CD14-positive monocyte (primary cell): ENCODE measurements around the gene IZUMO1. TPM values are rescaled to one million over a fixed set of nuclear protein-coding genes. Genes with fewer than 3 reads are reported as not detected.

ENCODE experiments used
- DNase-seq, 3 donors: peaks; one replicate each; pipeline ENCODE4 v3.0.0-alpha.2; 2011 to 2022
- H2AFZ ChIP-seq: 2 replicates; pipeline ENCODE4 v1.6.0; 2012; ENCODE audit warnings: mild to moderate bottlenecking, low read depth, low read length, inconsistent platforms; ENCODE audit not compliant: insufficient read depth, poor library complexity, severe bottlenecking
- H3K27ac ChIP-seq, 2 donors: 1 replicate in 1 of 2; 2 replicates in 1 of 2; pipeline ENCODE4 v1.5.1; 2012 to 2013; ENCODE audit warnings: low read length in 2 of 2, control low read depth in 1 of 2, inconsistent platforms in 1 of 2, low read depth in 1 of 2, mild to moderate bottlenecking in 1 of 2
- H3K27me3 ChIP-seq, 2 donors: one replicate each; pipeline versions ENCODE4 v1.6.0 to v1.6.1; 2011 to 2013; ENCODE audit warnings: low read length in 2 of 2; ENCODE audit not compliant: control insufficient read depth in 2 of 2, insufficient read depth in 2 of 2
- H3K36me3 ChIP-seq, 2 donors: replicated peaks in 1 of 2; 1 replicate in 1 of 2; 2 replicates in 1 of 2; pipeline versions ENCODE4 v1.5.1 to v1.6.1; 2012 to 2013; ENCODE audit warnings: low read length in 2 of 2, control low read depth in 1 of 2, inconsistent platforms in 1 of 2, mild to moderate bottlenecking in 1 of 2; ENCODE audit not compliant: insufficient read depth in 2 of 2, control insufficient read depth in 1 of 2
- H3K4me1 ChIP-seq, 2 donors: 1 replicate in 1 of 2; 2 replicates in 1 of 2; pipeline versions ENCODE4 v1.5.1 to v1.6.1; 2012 to 2013; ENCODE audit warnings: low read length in 2 of 2, control low read depth in 1 of 2, inconsistent platforms in 1 of 2, mild to moderate bottlenecking in 1 of 2, moderate library complexity in 1 of 2; ENCODE audit not compliant: insufficient read depth in 2 of 2, control insufficient read depth in 1 of 2
- H3K4me2 ChIP-seq: replicated peaks from 2 replicates; pipeline ENCODE3; 2012; ENCODE audit warnings: low read length, moderate library complexity, mild to moderate bottlenecking; ENCODE audit not compliant: poor library complexity, severe bottlenecking; ENCODE audit errors: extremely low read depth
- H3K4me3 ChIP-seq, 3 experiments: fragments of 200-600 bp in 1 of 3; sonication (generic) in 1 of 3; replicated peaks in 1 of 3; 1 replicate in 2 of 3; 2 replicates in 1 of 3; pipeline ENCODE4 v1.5.1; 2011 to 2013; ENCODE audit warnings: low read length in 3 of 3, mild to moderate bottlenecking in 3 of 3, control low read depth in 2 of 3, low read depth in 2 of 3, inconsistent platforms in 1 of 3, moderate library complexity in 1 of 3
- H3K79me2 ChIP-seq: 2 replicates; pipeline ENCODE4 v1.6.0; 2012; ENCODE audit warnings: mild to moderate bottlenecking, control low read depth, inconsistent platforms, low read length, moderate library complexity; ENCODE audit not compliant: insufficient read depth
- H3K9ac ChIP-seq: 2 replicates; pipeline ENCODE4 v1.6.0; 2017; ENCODE audit warnings: low read length, mild to moderate bottlenecking; ENCODE audit not compliant: insufficient read depth, poor library complexity, severe bottlenecking
- H3K9me3 ChIP-seq, 2 donors: replicated peaks in 1 of 2; 1 replicate in 1 of 2; 2 replicates in 1 of 2; pipeline versions ENCODE4 v1.5.1 to v1.6.1; 2012 to 2013; ENCODE audit warnings: low read length in 2 of 2, control low read depth in 1 of 2; ENCODE audit not compliant: control insufficient read depth in 1 of 2, insufficient read depth in 1 of 2
- H4K20me1 ChIP-seq: 2 replicates; pipeline ENCODE4 v1.6.0; 2012; ENCODE audit warnings: mild to moderate bottlenecking, low read length, control low read depth, moderate library complexity; ENCODE audit not compliant: insufficient read depth
- H3K27ac Mint-ChIP-seq, 7 donors: one replicate each; pipeline ENCODE4 v1.8.0; 2020; ENCODE audit warnings: mild to moderate bottlenecking in 7 of 7, mixed read lengths in 7 of 7, moderate library complexity in 6 of 7, inconsistent platforms in 2 of 7
- H3K27me3 Mint-ChIP-seq, 3 donors: one replicate each; pipeline ENCODE4 v1.8.0; 2021 to 2022; ENCODE audit warnings: low read depth in 3 of 3, mild to moderate bottlenecking in 3 of 3, mixed read lengths in 3 of 3, moderate library complexity in 3 of 3, inconsistent platforms in 1 of 3
- H3K36me3 Mint-ChIP-seq, 2 donors: one replicate each; pipeline ENCODE4 v1.8.0; 2020; ENCODE audit warnings: mixed read lengths in 2 of 2, inconsistent platforms in 1 of 2, mild to moderate bottlenecking in 1 of 2
- H3K4me1 Mint-ChIP-seq: one replicate; pipeline ENCODE4 v1.8.0; 2020; ENCODE audit warnings: mild to moderate bottlenecking, mixed read lengths
- H3K4me3 Mint-ChIP-seq, 2 donors: one replicate each; pipeline ENCODE4 v1.8.0; 2020; ENCODE audit warnings: mild to moderate bottlenecking in 2 of 2, mixed read lengths in 2 of 2, moderate library complexity in 1 of 2
- H3K9me3 Mint-ChIP-seq, 7 donors: one replicate each; pipeline ENCODE4 v1.8.0; 2020 to 2022; ENCODE audit warnings: mixed read lengths in 7 of 7, mild to moderate bottlenecking in 6 of 7, moderate library complexity in 6 of 7, inconsistent platforms in 2 of 7
- CTCF ChIP-seq: fragments of 200-600 bp; IDR thresholded peaks from one replicate; pipeline ENCODE4 v1.8.0; 2022; ENCODE audit warnings: antibody characterized with exemption, mild to moderate bottlenecking
- whole genome bisulfite sequencing: methylation state at CpG from one replicate; pipeline ENCODE4 v1.1.5; 2013; ENCODE audit warnings: missing lambda C conversion rate; ENCODE audit not compliant: insufficient coverage; 5-methylcytosine and 5-hydroxymethylcytosine counted together
- intact Hi-C, 2 donors: fragments of 100-400 bp; cut with micrococcal nuclease; formaldehyde crosslinking; loops; one replicate each; pipeline versions ENCODE4 v1.15.0 to v1.15.1; 2023
- polyA plus RNA-seq, 3 donors: library from polyadenylated mRNA; depleted of rRNA in 1 of 3; unstranded in 2 of 3; stranded (reverse) in 1 of 3; fragments of 300-500 nt in 2 of 3; fragments of >200 nt in 1 of 3; fragmentation: Illumina TruSeq in 2 of 3; gene quantifications; 1 replicate in 2 of 3; 2 replicates in 1 of 3; pipeline ENCODE4 v1.2.3, GENCODE V29; 2012 to 2021

Gene IZUMO1
- polyA plus RNA-seq, 3 donors: not detected

GRCh38 chr19:48760504-48761205 is 13.9 kb upstream of the IZUMO1 start:
- H3K79me2 ChIP-seq: no peaks in the 10 kb centered on the region
- Mint-ChIP-seq H3K4me3 (peak overlapping the region in 1 of 2 donors; percentile 87), H3K36me3 (no peaks in the 10 kb centered on the region), H3K4me1 (peaks cover 11% of the 10 kb centered on the region), H3K27me3 (peaks cover 34 to 54% (median 48%) of the 10 kb centered on the region in 3 donors), H3K9me3 (peaks cover 0 to 2% (median 0%) of the 10 kb centered on the region in 7 donors), H3K27ac (peak overlapping the region in 6 of 7 donors; percentile 4 to 78 (median 70))
- TF ChIP-seq CTCF: no peak
- H3K9ac ChIP-seq: no peak overlapping the region
- no peaks in the 10 kb centered on the region for H3K36me3 ChIP-seq
- peaks cover 7 to 11% of the 10 kb centered on the region in 2 donors for H3K4me1 ChIP-seq
- peak in 2 of 3 donors; percentile 41 to 75 for DNase-seq
- H3K27ac ChIP-seq: no peak overlapping the region
- intact Hi-C loops: no loop called here
- 29% methylated on average over 7 of the region's 16 CpGs for WGBS
- H3K4me3 ChIP-seq: peak overlapping the region in 1 of 3 experiments; percentile 23
- no peaks in the 10 kb centered on the region for H4K20me1 ChIP-seq
- H3K9me3 ChIP-seq: no peaks in the 10 kb centered on the region
- peak overlapping the region; percentile 68 for H2AFZ ChIP-seq
- peaks cover 0 to 8% of the 10 kb centered on the region in 2 donors for H3K27me3 ChIP-seq
- no peak overlapping the region for H3K4me2 ChIP-seq

GRCh38 chr19:48757741-48758144 is 11.0 kb upstream of the IZUMO1 start:
- Mint-ChIP-seq H3K9me3 (peaks cover 0 to 12% (median 6%) of the 10 kb centered on the region in 7 donors), H3K4me3 (no peak overlapping the region), H3K36me3 (peaks cover 0 to 3% of the 10 kb centered on the region in 2 donors), H3K27ac (peak overlapping the region in 1 of 7 donors; percentile 50), H3K4me1 (peaks cover 22% of the 10 kb centered on the region), H3K27me3 (peaks cover 37 to 58% (median 56%) of the 10 kb centered on the region in 3 donors)
- Histone ChIP-seq H3K27me3 (peaks cover 6 to 27% of the 10 kb centered on the region in 2 donors), H3K9ac (no peak overlapping the region), H3K27ac (no peak overlapping the region), H3K4me2 (no peak overlapping the region), H3K4me3 (no peak overlapping the region), H4K20me1 (no peaks in the 10 kb centered on the region), H3K9me3 (no peaks in the 10 kb centered on the region), H3K79me2 (no peaks in the 10 kb centered on the region), H2AFZ (no peak overlapping the region), H3K4me1 (peaks cover 11 to 20% of the 10 kb centered on the region in 2 donors), H3K36me3 (no peaks in the 10 kb centered on the region)
- intact Hi-C loops: no loop called here
- WGBS: 100% methylated on average over 11 of the region's 14 CpGs
- no peak for TF ChIP-seq CTCF
- no peak for DNase-seq
